Panc1 (cell line): Measurements from ENCODE around the gene HK3. TPM values are rescaled to one million over a fixed set of nuclear protein-coding genes. Genes with fewer than 3 reads are reported as not detected.

Experiments used
- ATAC-seq: fragments of 200-7000 bp; cut with Tn5 transposase; 2 replicates; pipeline ENCODE4 v1.9.1; 2020; ENCODE audit warnings: mild to moderate bottlenecking, moderate library complexity
- BruUV-seq: library from RNA; stranded (reverse); fragments of 400-500 nt; replicated peaks from 2 replicates; lab custom pipeline; 2021; lab: Mats Ljungman, UMichigan
- CTCF ChIA-PET: fragments of 300-600 bp; sonication (Branson Sonifier 250); formaldehyde crosslinking; loops from one replicate; lab custom pipeline; 2022; ENCODE audit warnings: antibody characterized with exemption; lab: Charles Lee
- POLR2A ChIA-PET: fragments of 300-600 bp; sonication (Branson Sonifier 250); formaldehyde crosslinking; loops from one replicate; lab custom pipeline; 2022; ENCODE audit warnings: antibody characterized with exemption; lab: Charles Lee
- DNase-seq: peaks from one replicate; pipeline ENCODE4 v3.0.0-alpha.2; 2010; ENCODE audit warnings: low read depth, low spot score
- H3K27ac ChIP-seq: 2 replicates; pipeline ENCODE4 v1.5.1; 2011; ENCODE audit warnings: mild to moderate bottlenecking, low read length, inconsistent platforms
- H3K27me3 ChIP-seq: fragments of 200-500 bp; sonication (Bioruptor generic); 2 replicates; pipeline ENCODE4 v1.6.0; 2014; ENCODE audit warnings: low read length, inconsistent platforms; ENCODE audit not compliant: control insufficient read depth, insufficient read depth
- H3K36me3 ChIP-seq: fragments of 200-500 bp; sonication (Bioruptor generic); 2 replicates; pipeline ENCODE4 v1.5.1; 2014; ENCODE audit warnings: inconsistent platforms, mild to moderate bottlenecking, low read length, moderate library complexity; ENCODE audit not compliant: control insufficient read depth, insufficient read depth
- H3K4me1 ChIP-seq: 2 replicates; pipeline ENCODE4 v1.5.1; 2011; ENCODE audit warnings: inconsistent platforms, mild to moderate bottlenecking, low read length, moderate library complexity; ENCODE audit not compliant: control insufficient read depth, insufficient read depth
- H3K4me3 ChIP-seq, 2 experiments: 2 replicates each; pipeline ENCODE4 v1.5.1; 2011 to 2012; ENCODE audit warnings: low read depth in 2 of 2, low read length in 2 of 2, mild to moderate bottlenecking in 2 of 2, inconsistent platforms in 1 of 2, moderate library complexity in 1 of 2
- H3K9me3 ChIP-seq: fragments of 200-500 bp; sonication (Bioruptor generic); 2 replicates; pipeline ENCODE4 v1.5.1; 2014; ENCODE audit warnings: low read depth, mild to moderate bottlenecking, inconsistent platforms, low read length, moderate library complexity; ENCODE audit not compliant: control insufficient read depth, insufficient read depth
- CTCF ChIP-seq: fragments of 450-650 bp; IDR thresholded peaks from 2 replicates; pipeline ENCODE4 v1.5.1; 2017; ENCODE audit warnings: mild to moderate bottlenecking
- POLR2AphosphoS5 ChIP-seq: IDR thresholded peaks from 2 replicates; pipeline ENCODE4 v1.6.1; 2012; ENCODE audit warnings: mild to moderate bottlenecking, low read depth, low read length, moderate library complexity
- REST ChIP-seq, 2 experiments: IDR thresholded peaks; 2 replicates each; pipeline ENCODE4 v1.6.1; 2011 to 2012; ENCODE audit warnings: low read depth in 2 of 2, control low read depth in 1 of 2, low read length in 1 of 2, mild to moderate bottlenecking in 1 of 2, moderate library complexity in 1 of 2; ENCODE audit not compliant: insufficient read depth in 1 of 2
- SIN3A ChIP-seq: IDR thresholded peaks from 2 replicates; pipeline ENCODE4 v1.6.1; 2012; ENCODE audit warnings: low read depth, mild to moderate bottlenecking, low read length, moderate library complexity, borderline replicate concordance; ENCODE audit not compliant: insufficient read depth
- TCF7L2 ChIP-seq: IDR thresholded peaks from 2 replicates; pipeline ENCODE4 v1.6.1; 2011; ENCODE audit warnings: mild to moderate bottlenecking, low read depth, low read length, inconsistent platforms
- in situ Hi-C: cut with HindIII; loops from 2 replicates; pipeline ENCODE4 v1.10.0; 2016; ENCODE audit warnings: low sequenced_read_pairs, low pct_unique_long_range_greater_than_20kb
- intact Hi-C: fragments of 100-400 bp; cut with micrococcal nuclease; formaldehyde crosslinking; loops from one replicate; pipeline ENCODE4 v1.10.0; 2022; ENCODE audit not compliant: unreplicated experiment
- total RNA-seq: library from RNA; stranded (reverse); gene quantifications from one replicate; pipeline ENCODE4 v1.2.1, GENCODE V29; 2021; ENCODE audit not compliant: unreplicated experiment

Gene HK3
- total RNA-seq, 1 experiment from 2014 or later, result not detected

- H3K4me1 ChIP-seq, result no peaks in the 10 kb centered on the region
- no peak overlapping the region for H3K27ac ChIP-seq
- intact Hi-C loops (no loop called here), in situ Hi-C loops (no loop called here)
- CTCF ChIA-PET, result interaction anchor here (1.1 kb wide), 1 partner anchor 72 kb away, joined by 3 read pairs; no protein-coding TSS in a partner anchor
- H3K4me3 ChIP-seq, result no peak overlapping the region
- POLR2A ChIA-PET, result no interaction called here
- ATAC-seq (no peak), DNase-seq (no peak)
- no peaks in the 10 kb centered on the region for H3K36me3 ChIP-seq
- H3K27me3 ChIP-seq, result no peaks in the 10 kb centered on the region
- TF ChIP-seq POLR2AphosphoS5, result no peak
- no peak for TF ChIP-seq CTCF
- TF ChIP-seq SIN3A, result no peak
- TF ChIP-seq TCF7L2, result no peak
- TF ChIP-seq REST (IDR thresholded peaks at IDR 0.05; ENCODE audit: insufficient read depth in 1 of 2, low read depth in 2 of 2, low read length in 1 of 2), result no peak
- H3K9me3 ChIP-seq, result no peaks in the 10 kb centered on the region
- no TSS peak for BruUV-seq
These were observed 24.9 kb downstream of the HK3 start for GRCh38 chr5:176874198-176874780.

- CTCF ChIA-PET, result interaction anchor here (0.6 kb wide), 1 partner anchor 203 kb away, joined by 5 read pairs; no protein-coding TSS in a partner anchor
- no peaks in the 10 kb centered on the region for H3K27me3 ChIP-seq
These were observed 25.5 kb downstream of the HK3 start for GRCh38 chr5:176873541-176874172.

More at GRCh38 chr5:176873541-176874172, 25.5 kb downstream of the HK3 start:
- DNase-seq (no peak), ATAC-seq (no peak)
- no TSS peak for BruUV-seq
- Histone ChIP-seq H3K4me3 (no peak overlapping the region), H3K9me3 (no peaks in the 10 kb centered on the region), H3K27ac (no peak overlapping the region), H3K4me1 (no peaks in the 10 kb centered on the region), H3K36me3 (no peaks in the 10 kb centered on the region)
- POLR2A ChIA-PET, result interaction anchor here (1.2 kb wide), 1 partner anchor 15 kb away, joined by 4 read pairs; no protein-coding TSS in a partner anchor
- intact Hi-C loops, result no loop called here
- TF ChIP-seq TCF7L2, result no peak
- TF ChIP-seq REST (IDR thresholded peaks at IDR 0.05; ENCODE audit: insufficient read depth in 1 of 2, low read depth in 2 of 2, low read length in 1 of 2), result no peak
- TF ChIP-seq CTCF, result no peak
- no peak for TF ChIP-seq SIN3A
- TF ChIP-seq POLR2AphosphoS5, result no peak
- in situ Hi-C loops, result no loop called here
